Measurements from ENCODE around the gene NUP188. TPM values are rescaled to one million over a fixed set of nuclear protein-coding genes. Genes with fewer than 3 reads are reported as not detected.

The NUP188 gene
- total and polyA plus RNA-seq, 2 donors = 19.2 to 22.0 TPM

Other genes with a start within 250 kb of the NUP188 start
- 3.8 TPM for gene PKN3, start 245.2 kb upstream of the NUP188 start, total RNA-seq
- gene PKN3, start 245.2 kb upstream of the NUP188 start, polyA plus RNA-seq = 10.4 TPM
- gene ZDHHC12, start 223.6 kb upstream of the NUP188 start, total RNA-seq = 20.7 TPM
- gene ZDHHC12, start 223.6 kb upstream of the NUP188 start, polyA plus RNA-seq = 46.4 TPM
- 11.3 TPM for gene ZER1, start 175.8 kb upstream of the NUP188 start, total RNA-seq
- gene ZER1, start 175.8 kb upstream of the NUP188 start, polyA plus RNA-seq = 23.0 TPM
- gene TBC1D13, start 160.4 kb upstream of the NUP188 start, total RNA-seq = 5.0 TPM
- 19.4 TPM for gene TBC1D13, start 160.4 kb upstream of the NUP188 start, polyA plus RNA-seq
- gene ENDOG, start 129.2 kb upstream of the NUP188 start, total RNA-seq = 21.5 TPM
- 11.0 TPM for gene ENDOG, start 129.2 kb upstream of the NUP188 start, polyA plus RNA-seq
- gene SPOUT1, start 117.9 kb upstream of the NUP188 start, total RNA-seq = 24.3 TPM
- 48.5 TPM for gene SPOUT1, start 117.9 kb upstream of the NUP188 start, polyA plus RNA-seq
- gene KYAT1, start 65.7 kb upstream of the NUP188 start, total RNA-seq = 16.1 TPM
- 9.9 TPM for gene KYAT1, start 65.7 kb upstream of the NUP188 start, polyA plus RNA-seq
- gene LRRC8A, start 65.6 kb upstream of the NUP188 start, total RNA-seq = 9.5 TPM
- 10.3 TPM for gene LRRC8A, start 65.6 kb upstream of the NUP188 start, polyA plus RNA-seq
- 9.7 TPM for gene PHYHD1, start 26.7 kb upstream of the NUP188 start, total RNA-seq
- gene PHYHD1, start 26.7 kb upstream of the NUP188 start, polyA plus RNA-seq = 25.6 TPM
- gene DOLK, start 96 bp upstream of the NUP188 start, total RNA-seq = 7.6 TPM
- 8.0 TPM for gene DOLK, start 96 bp upstream of the NUP188 start, polyA plus RNA-seq
- 65.7 TPM for gene SH3GLB2, start 80.6 kb downstream of the NUP188 start, total RNA-seq
- 134 TPM for gene SH3GLB2, start 80.6 kb downstream of the NUP188 start, polyA plus RNA-seq
- gene MIGA2, start 88.9 kb downstream of the NUP188 start, total RNA-seq = 14.4 TPM
- gene MIGA2, start 88.9 kb downstream of the NUP188 start, polyA plus RNA-seq = 43.0 TPM
- gene DOLPP1, start 133.4 kb downstream of the NUP188 start, total RNA-seq = 12.7 TPM
- gene DOLPP1, start 133.4 kb downstream of the NUP188 start, polyA plus RNA-seq = 9.6 TPM
- gene CRAT, start 163.1 kb downstream of the NUP188 start, total RNA-seq = 4.1 TPM
- gene CRAT, start 163.1 kb downstream of the NUP188 start, polyA plus RNA-seq = 9.4 TPM
- 68.3 TPM for gene PTPA, start 163.7 kb downstream of the NUP188 start, total RNA-seq
- gene PTPA, start 163.7 kb downstream of the NUP188 start, polyA plus RNA-seq = 70.1 TPM
- 4.2 TPM for gene IER5L, start 230.6 kb downstream of the NUP188 start, total RNA-seq
- 13.7 TPM for gene IER5L, start 230.6 kb downstream of the NUP188 start, polyA plus RNA-seq

Measured in thymus (tissue), 2 donors.